PFSK-1 (cell line): ENCODE results near the gene ELMOD3.

ENCODE experiments used
- FOXP2 ChIP-seq: optimal IDR thresholded peaks from 2 replicates; pipeline ENCODE3; 2011; ENCODE audit warnings: borderline replicate concordance, control low read depth, inconsistent platforms; ENCODE audit not compliant: insufficient read depth; ENCODE audit errors: extremely low read length, extremely low read depth
- POLR2AphosphoS5 ChIP-seq: IDR thresholded peaks from 2 replicates; pipeline ENCODE4 v1.6.1; 2012; ENCODE audit warnings: low read depth, mild to moderate bottlenecking, control low read depth, low read length, moderate library complexity
- SIN3A ChIP-seq: IDR thresholded peaks from 2 replicates; pipeline ENCODE4 v1.6.1; 2012; ENCODE audit warnings: mild to moderate bottlenecking, low read length, moderate library complexity, borderline replicate concordance; ENCODE audit not compliant: insufficient read depth
- TAF1 ChIP-seq: IDR thresholded peaks from 2 replicates; pipeline ENCODE4 v1.6.1; 2012; ENCODE audit warnings: low read length, control low read depth, borderline replicate concordance; ENCODE audit not compliant: insufficient read depth
- TF ChIP-seq, protein P1 (sequence below), 2 experiments: IDR thresholded peaks; 2 replicates each; pipeline versions ENCODE4 v1.6.1 to v1.8.0; 2011 to 2012; ENCODE audit warnings: low read depth in 2 of 2, low read length in 2 of 2, control low read depth in 1 of 2, inconsistent platforms in 1 of 2, mild to moderate bottlenecking in 1 of 2, moderate library complexity in 1 of 2; ENCODE audit not compliant: insufficient read depth in 1 of 2

DNA sequence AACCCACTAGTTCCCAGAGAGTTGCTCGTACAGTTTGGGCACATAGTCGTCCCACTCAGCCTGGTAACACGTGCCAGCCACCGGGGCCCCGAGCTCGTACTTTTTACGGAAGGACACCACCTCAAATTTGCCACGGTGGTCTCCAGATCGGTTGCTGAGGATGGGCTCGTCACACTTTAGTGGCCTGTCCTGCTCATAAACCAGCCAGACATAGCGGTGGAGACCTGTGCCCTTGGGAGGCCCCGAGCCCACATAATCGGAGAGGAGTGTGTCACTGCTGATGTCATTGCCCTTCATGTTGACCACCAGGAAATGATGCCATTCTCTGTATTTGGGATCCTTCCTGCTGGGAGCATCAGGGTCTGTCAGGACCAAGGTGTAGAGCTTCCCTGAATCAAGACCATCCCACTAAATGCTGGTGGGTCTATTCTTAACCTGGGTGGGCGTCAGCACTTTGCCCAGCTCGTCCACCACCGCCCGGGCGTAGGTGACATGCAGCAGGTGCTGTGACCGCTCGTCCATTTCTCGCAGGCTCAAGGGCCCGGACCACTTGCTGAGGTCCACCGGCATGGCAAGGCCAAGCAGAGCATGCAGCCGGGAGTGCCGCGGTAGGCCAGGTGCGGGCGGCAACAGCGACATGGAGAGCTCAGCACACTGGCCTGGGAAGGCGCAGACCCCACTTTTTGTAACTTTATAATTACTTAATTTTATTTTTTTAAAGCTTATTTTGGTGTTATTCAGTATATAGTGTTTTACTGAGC lies 13.1 kb upstream of the ELMOD3 start:
- TF ChIP-seq SIN3A, result no peak
- TF ChIP-seq FOXP2, result no peak
- no peak for TF ChIP-seq POLR2AphosphoS5
- no peak for TF ChIP-seq TAF1
- TF ChIP-seq, protein P1, sequence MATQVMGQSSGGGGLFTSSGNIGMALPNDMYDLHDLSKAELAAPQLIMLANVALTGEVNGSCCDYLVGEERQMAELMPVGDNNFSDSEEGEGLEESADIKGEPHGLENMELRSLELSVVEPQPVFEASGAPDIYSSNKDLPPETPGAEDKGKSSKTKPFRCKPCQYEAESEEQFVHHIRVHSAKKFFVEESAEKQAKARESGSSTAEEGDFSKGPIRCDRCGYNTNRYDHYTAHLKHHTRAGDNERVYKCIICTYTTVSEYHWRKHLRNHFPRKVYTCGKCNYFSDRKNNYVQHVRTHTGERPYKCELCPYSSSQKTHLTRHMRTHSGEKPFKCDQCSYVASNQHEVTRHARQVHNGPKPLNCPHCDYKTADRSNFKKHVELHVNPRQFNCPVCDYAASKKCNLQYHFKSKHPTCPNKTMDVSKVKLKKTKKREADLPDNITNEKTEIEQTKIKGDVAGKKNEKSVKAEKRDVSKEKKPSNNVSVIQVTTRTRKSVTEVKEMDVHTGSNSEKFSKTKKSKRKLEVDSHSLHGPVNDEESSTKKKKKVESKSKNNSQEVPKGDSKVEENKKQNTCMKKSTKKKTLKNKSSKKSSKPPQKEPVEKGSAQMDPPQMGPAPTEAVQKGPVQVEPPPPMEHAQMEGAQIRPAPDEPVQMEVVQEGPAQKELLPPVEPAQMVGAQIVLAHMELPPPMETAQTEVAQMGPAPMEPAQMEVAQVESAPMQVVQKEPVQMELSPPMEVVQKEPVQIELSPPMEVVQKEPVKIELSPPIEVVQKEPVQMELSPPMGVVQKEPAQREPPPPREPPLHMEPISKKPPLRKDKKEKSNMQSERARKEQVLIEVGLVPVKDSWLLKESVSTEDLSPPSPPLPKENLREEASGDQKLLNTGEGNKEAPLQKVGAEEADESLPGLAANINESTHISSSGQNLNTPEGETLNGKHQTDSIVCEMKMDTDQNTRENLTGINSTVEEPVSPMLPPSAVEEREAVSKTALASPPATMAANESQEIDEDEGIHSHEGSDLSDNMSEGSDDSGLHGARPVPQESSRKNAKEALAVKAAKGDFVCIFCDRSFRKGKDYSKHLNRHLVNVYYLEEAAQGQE (IDR thresholded peaks at IDR 0.05; ENCODE audit: insufficient read depth in 1 of 2, low read depth in 2 of 2, low read length in 2 of 2), result no peak
